ENCODE results near the gene GGNBP2.

GRCh38 chr17:36545465-36546417 lies 1.0 kb downstream of the GGNBP2 start:
- TF ChIP-seq CTCF (IDR thresholded peaks at IDR 0.05) (peak in 3 of 7 experiments; percentile 15 to 30 (median 19)), POLR2A (IDR thresholded peaks at IDR 0.05) (peak; percentile 77 to 85 (median 84))

Measured in body of pancreas (tissue), 4 donors.